GM03348 (cell line): ENCODE data around the gene RAPGEF1.

ENCODE experiments used
- DNase-seq: peaks from one replicate; pipeline ENCODE4 v3.0.0; 2012; ENCODE audit warnings: low spot score

Gene RAPGEF1

GRCh38 chr9:131583836-131584555, 155.9 kb downstream of the RAPGEF1 start:
- DNase-seq, result no peak

DNA sequence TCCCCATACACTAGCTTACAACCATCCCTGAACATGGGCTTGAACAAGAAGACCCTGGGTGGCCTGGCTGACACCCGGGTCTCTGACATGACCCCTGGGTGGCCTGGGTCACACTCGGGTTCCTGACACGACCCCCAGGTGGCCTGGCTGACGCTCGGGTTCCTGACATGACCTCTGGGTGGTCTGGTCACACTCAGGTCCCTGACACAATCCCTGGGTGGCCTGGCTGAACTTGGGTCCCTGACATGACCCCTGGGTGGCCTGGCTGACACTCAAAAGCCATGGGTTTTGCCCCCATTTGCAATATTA, 156.6 kb downstream of the RAPGEF1 start:
- no peak for DNase-seq

DNA sequence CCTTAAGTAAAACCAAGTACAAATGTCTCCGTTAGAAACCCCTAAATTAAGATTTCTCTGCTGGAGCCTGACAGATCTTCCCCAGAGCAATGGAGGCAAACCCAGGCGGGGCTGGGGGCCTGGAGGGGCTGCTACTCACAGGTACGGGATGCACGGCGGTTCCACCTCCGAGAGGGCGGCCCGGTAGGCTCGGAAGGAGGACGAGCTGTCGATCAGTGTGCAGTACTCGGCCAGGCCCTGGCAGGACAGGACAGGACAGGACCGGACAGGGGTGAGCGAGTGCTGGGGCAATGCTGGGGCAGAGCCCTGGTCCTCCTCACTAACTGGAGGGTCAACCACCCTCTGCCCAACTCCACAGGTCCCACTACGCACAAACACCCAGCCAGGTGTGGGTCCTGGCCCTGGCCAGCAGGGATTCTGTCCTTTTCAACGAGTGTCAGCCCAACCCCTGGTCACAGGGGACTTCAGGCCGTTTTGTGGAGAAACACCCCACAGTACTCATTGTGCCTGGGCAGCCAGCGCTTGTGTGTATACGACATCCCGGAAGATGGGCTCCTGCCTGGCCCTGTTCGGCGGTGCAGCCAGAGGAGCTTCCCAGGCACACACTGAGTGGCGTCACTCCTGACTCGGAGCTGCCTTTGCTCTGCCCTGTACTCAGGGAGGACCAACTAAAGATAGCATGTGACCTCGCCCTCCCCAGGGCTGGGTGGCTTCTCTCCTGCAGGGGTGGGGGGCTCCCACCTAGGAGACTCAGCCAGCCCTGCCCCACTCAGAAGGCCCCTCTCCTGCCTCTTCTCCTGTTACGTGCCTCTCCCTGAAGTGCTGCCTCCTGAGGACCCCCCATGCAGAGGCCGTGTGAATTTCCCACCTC, 157.2 kb downstream of the RAPGEF1 start:
- DNase-seq, result no peak

DNA sequence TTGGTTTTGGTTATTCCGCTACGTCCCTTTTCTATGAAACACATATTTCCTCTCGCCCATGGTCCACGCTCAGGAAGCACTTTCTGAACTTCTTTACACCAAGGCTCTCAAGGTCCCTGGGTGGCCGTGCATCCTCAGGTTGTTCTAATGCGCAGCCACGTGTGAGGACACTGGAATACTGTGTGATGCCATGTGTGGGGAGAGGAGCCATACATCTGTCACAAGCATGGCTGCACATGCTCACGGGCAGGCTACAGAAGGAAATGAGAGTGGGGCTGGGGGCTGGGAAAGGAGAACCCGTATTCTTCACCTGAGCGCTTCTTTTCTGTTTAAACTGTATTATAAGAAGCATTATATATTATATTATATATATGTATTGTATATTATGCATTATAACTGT, 157.8 kb downstream of the RAPGEF1 start:
- no peak for DNase-seq

DNA sequence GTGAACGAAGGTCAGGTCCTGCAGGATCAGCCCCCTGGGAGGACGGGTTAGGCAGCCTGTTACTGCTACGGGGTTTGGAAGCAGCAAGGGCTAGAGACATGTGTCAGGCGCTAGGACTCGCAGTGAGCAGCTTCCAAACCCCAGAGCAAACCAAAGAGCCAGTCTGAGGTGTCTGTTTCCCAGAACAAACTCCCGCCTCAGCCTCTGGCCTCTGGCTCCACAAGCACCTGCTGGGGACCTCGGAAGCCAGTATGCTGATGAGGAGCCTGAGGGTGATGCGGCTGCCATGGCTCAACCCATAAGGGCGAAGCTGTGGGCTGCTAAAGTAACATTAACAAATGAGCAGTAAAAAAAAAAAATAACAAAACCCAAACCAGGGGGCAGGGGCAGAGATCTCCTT, 159.5 kb downstream of the RAPGEF1 start:
- no peak for DNase-seq

GRCh38 chr9:131579789-131580211, 160.1 kb downstream of the RAPGEF1 start:
- no peak for DNase-seq

- DNase-seq, result no peak
These were observed 161.0 kb downstream of the RAPGEF1 start for GRCh38 chr9:131578731-131579504.

GRCh38 chr9:131578021-131578420, 161.9 kb downstream of the RAPGEF1 start:
- DNase-seq, result no peak

GRCh38 chr9:131577005-131578000, 162.6 kb downstream of the RAPGEF1 start:
- DNase-seq, result no peak

DNA sequence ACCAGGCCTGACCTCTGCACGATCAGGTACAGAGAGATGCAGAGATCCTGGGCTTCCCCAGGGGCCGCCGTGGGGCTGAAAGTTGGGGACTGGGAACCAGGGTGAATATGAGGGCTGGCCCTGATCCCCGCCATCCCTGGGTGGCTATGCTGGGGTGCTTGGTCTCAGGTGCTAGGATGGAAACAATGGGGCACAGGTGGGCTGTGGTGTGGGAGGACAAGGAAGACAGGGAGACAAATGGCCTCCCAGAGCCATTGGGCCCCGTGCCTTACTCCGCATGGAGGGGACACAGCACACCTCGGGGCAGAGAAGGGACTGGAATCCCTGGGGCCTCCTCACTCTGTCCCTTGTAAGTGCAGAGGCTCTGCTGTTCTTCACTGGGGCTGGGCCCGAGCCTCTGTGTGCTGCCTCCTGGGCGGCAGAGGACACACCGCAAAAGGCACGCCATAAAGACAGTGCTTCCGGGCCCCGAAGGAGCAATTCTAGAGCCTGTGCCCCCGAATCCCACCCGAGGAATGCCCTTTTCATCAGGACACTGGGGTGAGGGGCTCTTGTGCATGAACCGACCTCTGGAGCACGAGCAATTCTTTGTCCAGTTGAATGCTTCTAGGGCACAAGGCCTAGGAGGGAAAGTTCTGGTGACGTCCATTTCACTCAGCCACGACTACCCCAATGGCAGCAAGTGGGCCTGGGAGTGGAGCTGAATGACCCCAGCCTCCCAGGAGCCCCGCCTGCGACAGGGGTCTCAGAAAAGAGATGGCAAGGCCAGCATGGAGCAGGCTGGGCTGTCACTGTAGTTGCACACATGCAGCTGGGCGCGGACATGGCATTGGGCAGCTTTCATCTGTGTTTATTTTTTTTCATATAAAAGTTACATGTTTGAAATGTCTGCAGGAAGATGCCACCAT, 163.7 kb downstream of the RAPGEF1 start:
- no peak for DNase-seq

DNA sequence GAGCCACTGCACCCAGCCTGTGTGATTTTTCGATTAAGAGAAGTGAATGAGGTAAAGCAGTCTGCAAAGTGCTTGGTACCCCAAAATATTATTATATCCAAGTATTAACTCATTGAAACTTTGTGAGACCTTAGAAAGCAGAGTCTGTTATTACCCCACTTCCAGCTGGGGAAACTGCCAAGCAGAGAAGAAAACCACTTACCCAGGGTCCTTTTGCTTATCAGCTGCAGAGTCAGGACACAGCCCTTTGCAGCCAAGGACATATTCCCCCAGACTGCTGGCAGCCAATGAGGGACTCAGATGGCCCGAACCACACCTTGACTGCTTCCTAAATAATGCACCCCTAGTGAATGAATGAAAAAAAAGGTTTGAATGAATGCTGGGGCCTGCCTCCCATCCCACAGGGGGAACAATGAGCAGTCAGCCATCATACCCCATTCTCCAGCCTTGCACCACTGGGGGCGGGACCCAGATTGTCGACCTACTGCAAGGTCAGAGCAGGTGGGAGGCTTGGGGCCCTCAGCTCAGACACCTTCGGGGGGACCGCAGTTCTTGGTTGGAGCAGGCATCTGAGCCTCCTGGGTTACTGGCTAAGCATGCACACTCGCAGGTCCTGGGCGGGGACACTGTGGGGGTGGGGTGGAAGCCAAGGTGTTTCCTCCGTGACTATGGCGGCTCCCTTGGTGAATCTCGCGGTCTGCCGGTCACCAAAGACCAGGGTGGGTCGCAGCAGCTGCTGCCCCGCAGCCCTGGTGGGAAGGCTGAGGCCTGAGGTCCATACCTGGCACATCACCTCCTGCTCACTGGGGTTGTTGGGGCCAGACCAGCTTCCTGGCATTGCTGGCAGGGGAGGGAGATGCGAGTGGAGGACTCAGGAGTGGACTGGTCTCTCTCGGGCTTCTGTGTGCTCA, 164.9 kb downstream of the RAPGEF1 start:
- DNase-seq, result no peak

GRCh38 chr9:131567910-131568309, 172.0 kb downstream of the RAPGEF1 start:
- DNase-seq, result no peak

GRCh38 chr9:131566158-131566557, 173.7 kb downstream of the RAPGEF1 start:
- no peak for DNase-seq

- DNase-seq, result no peak
These were observed 174.5 kb downstream of the RAPGEF1 start for GRCh38 chr9:131565369-131565768.

DNA sequence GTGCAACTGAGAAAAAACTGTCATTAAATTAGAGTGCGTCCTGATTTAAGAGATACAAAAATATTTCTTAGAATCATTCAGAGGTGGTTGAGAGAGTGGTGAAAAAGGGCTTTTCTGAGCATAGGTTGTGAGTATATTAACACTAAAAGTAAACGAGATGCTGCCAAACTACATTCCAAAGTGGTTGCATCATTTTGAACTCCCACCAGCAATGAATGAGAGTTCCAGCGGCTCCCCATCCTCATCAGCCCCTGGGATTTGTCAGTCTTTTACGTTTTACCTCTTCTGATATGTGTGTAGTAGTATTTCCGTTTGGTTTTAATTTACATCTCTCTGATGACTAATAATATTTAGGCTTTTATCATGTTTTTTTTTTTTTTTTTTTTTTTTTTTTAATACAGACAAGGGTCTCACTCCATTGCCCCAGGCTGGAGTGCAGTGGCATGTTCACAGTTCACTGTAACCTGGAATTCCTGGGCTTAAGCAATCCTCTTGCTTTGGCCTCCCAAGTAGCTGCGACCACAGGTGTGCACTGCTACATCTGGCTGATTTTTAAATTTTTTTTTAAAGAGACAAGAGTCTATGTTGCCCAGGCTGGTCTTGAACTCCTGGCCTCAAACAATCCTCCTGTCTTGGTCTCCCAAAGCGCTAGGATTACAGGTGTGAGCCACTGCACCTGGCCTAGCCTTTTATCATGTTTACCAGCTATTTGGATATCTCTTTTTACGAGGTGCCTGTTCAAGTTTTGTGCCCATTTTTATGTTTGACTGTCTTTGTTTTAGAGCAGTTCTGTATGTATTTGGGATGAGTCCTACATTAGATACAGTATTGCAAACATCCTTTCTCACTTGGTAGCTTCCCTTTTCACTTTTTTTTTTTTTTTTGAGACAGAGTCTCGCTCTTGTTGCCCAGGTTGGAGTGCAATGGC, 177.6 kb downstream of the RAPGEF1 start:
- no peak for DNase-seq

DNA sequence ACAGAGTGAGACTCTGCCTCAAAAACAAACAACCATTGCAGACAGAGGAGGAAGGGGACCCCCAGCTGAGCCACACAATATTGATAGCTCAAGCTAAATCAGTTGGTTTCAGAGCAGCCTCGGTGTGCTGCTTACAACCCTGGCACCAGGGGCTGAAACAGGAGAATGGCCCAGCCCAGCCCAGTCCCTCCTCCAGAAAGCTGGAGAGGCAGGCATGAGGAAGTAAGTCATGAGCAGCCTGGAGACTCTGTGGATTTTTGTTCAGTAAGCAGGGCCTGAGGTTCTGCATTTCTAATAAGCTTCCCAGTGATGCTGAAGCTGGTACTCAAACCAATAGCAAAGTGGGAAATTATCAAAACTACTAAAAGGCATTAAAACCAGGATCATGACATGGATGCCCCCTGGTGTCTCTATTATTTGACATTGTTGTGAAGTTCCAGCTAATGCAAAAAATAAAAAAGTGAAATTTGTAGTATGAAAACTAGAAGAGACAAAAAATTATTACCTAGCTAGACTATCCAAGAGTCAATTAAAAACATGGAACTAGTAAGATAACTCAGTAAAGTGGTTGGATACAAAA, 180.4 kb downstream of the RAPGEF1 start:
- no peak for DNase-seq

DNA sequence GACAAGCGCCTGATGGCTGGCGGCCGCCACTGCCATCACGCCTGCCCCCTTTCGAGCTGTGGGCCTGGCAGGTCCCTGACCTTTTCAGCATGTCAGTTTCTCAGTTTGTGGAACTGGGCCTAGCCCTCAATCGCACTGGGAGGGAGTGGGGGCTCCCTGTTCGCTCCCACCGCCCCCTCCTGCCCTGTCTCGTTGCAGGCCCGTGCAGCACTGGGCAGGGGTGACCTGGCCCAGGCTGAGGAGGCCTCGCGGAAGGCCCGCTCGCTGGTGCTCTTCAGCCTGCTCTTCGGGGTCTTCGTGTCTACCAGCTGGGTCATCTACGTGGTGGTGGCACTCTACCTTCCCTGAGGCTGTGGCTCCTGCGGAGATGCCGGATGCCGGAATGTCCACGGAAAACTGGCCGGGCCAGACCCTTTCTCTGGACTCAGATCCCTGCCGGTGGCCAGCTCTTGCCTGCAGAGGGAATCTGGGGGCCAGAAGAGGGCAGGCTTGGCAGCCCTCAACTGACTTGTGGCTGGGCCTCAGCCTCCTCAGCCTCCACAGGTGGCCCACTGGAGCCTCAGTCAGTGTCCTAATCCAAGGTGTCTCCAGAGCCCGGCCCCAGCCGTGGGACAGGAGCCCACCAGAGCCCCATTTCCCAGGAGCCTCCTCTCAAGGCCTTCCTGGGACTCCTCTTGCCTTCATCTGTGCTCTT, 181.9 kb downstream of the RAPGEF1 start:
- DNase-seq, result no peak
